ENCODE data around the gene GPR132. TPM values are rescaled to one million over a fixed set of nuclear protein-coding genes. Genes with fewer than 3 reads are reported as not detected.

The GPR132 gene
- total RNA-seq, 1 experiment from 2014 or later: 0.08 TPM

GRCh38 chr14:105076805-105077648 is 11.8 kb upstream of the GPR132 start:
- in situ Hi-C loops (cut with HindIII; ENCODE audit: low pct_unique_long_range_greater_than_20kb, low sequenced_read_pairs) (no loop called here), intact Hi-C loops (cut with micrococcal nuclease; ENCODE audit: unreplicated experiment) (no loop called here)
- ChIA-PET CTCF (no interaction called here), POLR2A (no interaction called here)
- Histone ChIP-seq H3K27me3 (ENCODE audit: control insufficient read depth, insufficient read depth, low read length) (no peaks in the 10 kb centered on the region), H3K4me3 (ENCODE audit: low read depth in 2 of 2, low read length in 2 of 2) (no peak overlapping the region), H3K27ac (ENCODE audit: low read length) (no peak overlapping the region), H3K9me3 (ENCODE audit: control insufficient read depth, insufficient read depth, low read depth, low read length) (no peaks in the 10 kb centered on the region), H3K4me1 (ENCODE audit: control insufficient read depth, insufficient read depth, low read length) (no peaks in the 10 kb centered on the region; the same call in 1 of the 2 replicates), H3K36me3 (ENCODE audit: control insufficient read depth, insufficient read depth, low read length) (no peaks in the 10 kb centered on the region)
- TF ChIP-seq REST (IDR thresholded peaks at IDR 0.05; ENCODE audit: insufficient read depth in 1 of 2, low read depth in 2 of 2, low read length in 1 of 2) (no peak), POLR2AphosphoS5 (IDR thresholded peaks at IDR 0.05; ENCODE audit: low read depth, low read length) (no peak), SIN3A (IDR thresholded peaks at IDR 0.05; ENCODE audit: borderline replicate concordance, insufficient read depth, low read depth, low read length) (no peak), CTCF (IDR thresholded peaks at IDR 0.05) (no peak), TCF7L2 (IDR thresholded peaks at IDR 0.05; ENCODE audit: low read depth, low read length) (no peak)
- ATAC-seq (peak; percentile 42), DNase-seq (ENCODE audit: low read depth, low spot score) (no peak)
- BruUV-seq (replicated peaks): no TSS peak

GRCh38 chr14:105076296-105076804 is 11.1 kb upstream of the GPR132 start:
- Histone ChIP-seq H3K4me3 (ENCODE audit: low read depth in 2 of 2, low read length in 2 of 2) (no peak overlapping the region), H3K27ac (ENCODE audit: low read length) (no peak overlapping the region), H3K4me1 (ENCODE audit: control insufficient read depth, insufficient read depth, low read length) (no peaks in the 10 kb centered on the region; the same call in 1 of the 2 replicates), H3K9me3 (ENCODE audit: control insufficient read depth, insufficient read depth, low read depth, low read length) (no peaks in the 10 kb centered on the region), H3K36me3 (ENCODE audit: control insufficient read depth, insufficient read depth, low read length) (no peaks in the 10 kb centered on the region), H3K27me3 (ENCODE audit: control insufficient read depth, insufficient read depth, low read length) (no peaks in the 10 kb centered on the region)
- DNase-seq (ENCODE audit: low read depth, low spot score) (no peak), ATAC-seq (peak; percentile 22; the same call in 1 of the 2 replicates)
- BruUV-seq (replicated peaks): no TSS peak
- TF ChIP-seq TCF7L2 (IDR thresholded peaks at IDR 0.05; ENCODE audit: low read depth, low read length) (no peak), REST (IDR thresholded peaks at IDR 0.05; ENCODE audit: insufficient read depth in 1 of 2, low read depth in 2 of 2, low read length in 1 of 2) (no peak), CTCF (IDR thresholded peaks at IDR 0.05) (no peak), POLR2AphosphoS5 (IDR thresholded peaks at IDR 0.05; ENCODE audit: low read depth, low read length) (no peak), SIN3A (IDR thresholded peaks at IDR 0.05; ENCODE audit: borderline replicate concordance, insufficient read depth, low read depth, low read length) (no peak)
- intact Hi-C loops (cut with micrococcal nuclease; ENCODE audit: unreplicated experiment) (no loop called here), in situ Hi-C loops (cut with HindIII; ENCODE audit: low pct_unique_long_range_greater_than_20kb, low sequenced_read_pairs) (no loop called here)
- ChIA-PET POLR2A (no interaction called here), CTCF (no interaction called here)
